Neural progenitor cell (in vitro differentiated cells): ENCODE results near the gene PHAX.

ENCODE experiments used
- EZH2 ChIP-seq: fragments of 200-600 bp; sonication (generic); IDR thresholded peaks from 2 replicates; pipeline ENCODE4 v1.6.1; 2017; ENCODE audit warnings: antibody characterized with exemption, mild to moderate bottlenecking, moderate library complexity
- EZH2phosphoT487 ChIP-seq: fragments of 200-600 bp; sonication (generic); IDR thresholded peaks from 2 replicates; pipeline ENCODE4 v1.6.1; 2017; ENCODE audit warnings: antibody characterized with exemption
- TF ChIP-seq, protein P1 (sequence below): fragments of 200-600 bp; sonication (generic); IDR thresholded peaks from 2 replicates; pipeline ENCODE4 v1.5.1; 2017; ENCODE audit warnings: antibody characterized with exemption, mild to moderate bottlenecking

GRCh38 chr5:126561908-126562307 lies 38.8 kb upstream of the PHAX start:
- TF ChIP-seq, protein P1, sequence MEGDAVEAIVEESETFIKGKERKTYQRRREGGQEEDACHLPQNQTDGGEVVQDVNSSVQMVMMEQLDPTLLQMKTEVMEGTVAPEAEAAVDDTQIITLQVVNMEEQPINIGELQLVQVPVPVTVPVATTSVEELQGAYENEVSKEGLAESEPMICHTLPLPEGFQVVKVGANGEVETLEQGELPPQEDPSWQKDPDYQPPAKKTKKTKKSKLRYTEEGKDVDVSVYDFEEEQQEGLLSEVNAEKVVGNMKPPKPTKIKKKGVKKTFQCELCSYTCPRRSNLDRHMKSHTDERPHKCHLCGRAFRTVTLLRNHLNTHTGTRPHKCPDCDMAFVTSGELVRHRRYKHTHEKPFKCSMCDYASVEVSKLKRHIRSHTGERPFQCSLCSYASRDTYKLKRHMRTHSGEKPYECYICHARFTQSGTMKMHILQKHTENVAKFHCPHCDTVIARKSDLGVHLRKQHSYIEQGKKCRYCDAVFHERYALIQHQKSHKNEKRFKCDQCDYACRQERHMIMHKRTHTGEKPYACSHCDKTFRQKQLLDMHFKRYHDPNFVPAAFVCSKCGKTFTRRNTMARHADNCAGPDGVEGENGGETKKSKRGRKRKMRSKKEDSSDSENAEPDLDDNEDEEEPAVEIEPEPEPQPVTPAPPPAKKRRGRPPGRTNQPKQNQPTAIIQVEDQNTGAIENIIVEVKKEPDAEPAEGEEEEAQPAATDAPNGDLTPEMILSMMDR: no peak
- no peak for TF ChIP-seq EZH2
- TF ChIP-seq EZH2phosphoT487: no peak
